Tibial artery (tissue), 4 donors: ENCODE measurements around the gene LRCH1.

Experiments used
- DNase-seq, 2 donors: peaks; one replicate each; pipeline ENCODE4 v3.0.0-alpha.2; 2019
- H3K27ac ChIP-seq, 2 donors: fragments of 200-600 bp; sonication (generic) in 1 of 2; 1 replicate in 1 of 2; 2 replicates in 1 of 2; pipeline ENCODE4 v1.5.1; 2018 to 2019; ENCODE audit warnings: mild to moderate bottlenecking in 1 of 2
- H3K27me3 ChIP-seq, 2 donors: fragments of 200-600 bp; sonication (generic) in 1 of 2; one replicate each; pipeline versions ENCODE4 v1.5.1 to v1.6.0; 2016 to 2019
- H3K36me3 ChIP-seq, 3 donors: fragments of 200-600 bp; sonication (generic) in 2 of 3; one replicate each; pipeline ENCODE4 v1.5.1; 2016 to 2019; ENCODE audit warnings: mild to moderate bottlenecking in 2 of 3
- H3K4me1 ChIP-seq, 4 donors: fragments of 200-600 bp; sonication (generic) in 2 of 4; 1 replicate in 3 of 4; 2 replicates in 1 of 4; pipeline ENCODE4 v1.5.1; 2016 to 2019
- H3K4me3 ChIP-seq, 2 donors: fragments of 200-600 bp; sonication (generic) in 1 of 2; 1 replicate in 1 of 2; 2 replicates in 1 of 2; pipeline ENCODE4 v1.5.1; 2018 to 2019; ENCODE audit warnings: mild to moderate bottlenecking in 2 of 2
- H3K9me3 ChIP-seq, 3 donors: fragments of 200-600 bp; sonication (generic) in 1 of 3; one replicate each; pipeline ENCODE4 v1.5.1; 2016 to 2019
- CTCF ChIP-seq, 2 experiments: fragments of 200-600 bp in 1 of 2; fragments of 450-650 bp in 1 of 2; IDR thresholded peaks; one replicate each; pipeline ENCODE4 v1.5.1; 2017 to 2019; ENCODE audit warnings: antibody characterized with exemption in 2 of 2, mild to moderate bottlenecking in 1 of 2, moderate library complexity in 1 of 2
- intact Hi-C: fragments of 100-400 bp; cut with DNase I; formaldehyde crosslinking; loops from one replicate; pipeline ENCODE4 v1.15.0; 2023; ENCODE audit warnings: low total_unique reads

Gene LRCH1

GRCh38 chr13:46641274-46642081 lies 88.5 kb downstream of the LRCH1 start:
- DNase-seq, result no peak
- TF ChIP-seq CTCF (IDR thresholded peaks at IDR 0.05), result no peak
- Histone ChIP-seq H3K4me1 (peaks cover 16 to 76% (median 37%) of the 10 kb centered on the region in 4 donors), H3K27me3 (no peaks in the 10 kb centered on the region), H3K27ac (peak overlapping the region; percentile 42 to 56), H3K4me3 (peak overlapping the region; percentile 25 to 39), H3K36me3 (no peaks in the 10 kb centered on the region), H3K9me3 (no peaks in the 10 kb centered on the region)
- intact Hi-C loops, result no loop called here

- Histone ChIP-seq H3K27me3 (no peaks in the 10 kb centered on the region), H3K36me3 (no peaks in the 10 kb centered on the region), H3K4me3 (no peak overlapping the region), H3K4me1 (peaks cover 16 to 79% (median 37%) of the 10 kb centered on the region in 4 donors), H3K27ac (peak overlapping the region in 1 of 2 donors; percentile 56), H3K9me3 (no peaks in the 10 kb centered on the region)
- no peak for TF ChIP-seq CTCF (IDR thresholded peaks at IDR 0.05)
- DNase-seq, result no peak
- intact Hi-C loops, result no loop called here
These were observed 89.3 kb downstream of the LRCH1 start for GRCh38 chr13:46642254-46642653.

- Histone ChIP-seq H3K27ac (peak overlapping the region in 1 of 2 donors; percentile 5), H3K27me3 (no peaks in the 10 kb centered on the region), H3K4me1 (peaks cover 16 to 79% (median 37%) of the 10 kb centered on the region in 4 donors), H3K36me3 (no peaks in the 10 kb centered on the region), H3K9me3 (no peaks in the 10 kb centered on the region), H3K4me3 (no peak overlapping the region)
- TF ChIP-seq CTCF (IDR thresholded peaks at IDR 0.05), result no peak
- intact Hi-C loops, result no loop called here
- DNase-seq, result no peak
These were observed 90.3 kb downstream of the LRCH1 start for GRCh38 chr13:46643165-46643777.

GRCh38 chr13:46644816-46645215 lies 91.8 kb downstream of the LRCH1 start:
- DNase-seq, result no peak
- H3K36me3 ChIP-seq, result no peaks in the 10 kb centered on the region
- no peak overlapping the region for H3K27ac ChIP-seq
- TF ChIP-seq CTCF (IDR thresholded peaks at IDR 0.05), result no peak
- no peaks in the 10 kb centered on the region for H3K27me3 ChIP-seq
- peaks cover 11 to 73% (median 33%) of the 10 kb centered on the region in 4 donors for H3K4me1 ChIP-seq
- H3K4me3 ChIP-seq, result no peak overlapping the region
- intact Hi-C loops, result no loop called here
- no peaks in the 10 kb centered on the region for H3K9me3 ChIP-seq

- intact Hi-C loops, result no loop called here
- no peaks in the 10 kb centered on the region for H3K9me3 ChIP-seq
- no peaks in the 10 kb centered on the region for H3K27me3 ChIP-seq
- DNase-seq, result no peak
- H3K36me3 ChIP-seq, result no peaks in the 10 kb centered on the region
- H3K4me1 ChIP-seq, result peaks cover 6 to 45% (median 17%) of the 10 kb centered on the region in 4 donors
- no peak for TF ChIP-seq CTCF (IDR thresholded peaks at IDR 0.05)
- no peak overlapping the region for H3K4me3 ChIP-seq
- H3K27ac ChIP-seq, result no peak overlapping the region
These were observed 94.6 kb downstream of the LRCH1 start for GRCh38 chr13:46647512-46648065.
